Measurements from ENCODE around the gene DMD. TPM values are rescaled to one million over a fixed set of nuclear protein-coding genes. Genes with fewer than 3 reads are reported as not detected.
"Not testable (repeated sequence)": the region's sequence is repeated elsewhere in the genome, so short reads cannot be mapped to it uniquely, and the experiment has no call there.

DMD gene
- total and polyA plus RNA-seq, 5 donors: 49.5 to 173 (median 125) TPM

DNA sequence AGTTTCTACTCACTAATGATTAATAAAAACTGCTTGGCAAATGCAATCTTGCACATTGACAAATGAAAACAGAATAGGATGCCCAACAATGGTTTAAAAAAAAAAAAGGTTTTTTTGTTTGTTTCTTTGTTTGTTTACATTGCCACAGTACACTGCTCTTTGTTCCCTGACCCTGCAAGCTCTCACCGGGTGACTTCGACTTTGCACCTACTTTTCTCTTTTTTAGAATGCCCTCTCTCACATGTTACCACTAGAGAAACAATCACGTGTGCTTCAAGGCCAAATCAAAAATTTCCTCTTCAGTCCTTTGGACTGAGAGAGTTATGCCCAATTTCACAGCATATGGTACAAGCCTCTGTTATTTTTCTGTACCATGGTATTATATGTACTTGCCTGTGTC lies 101.5 kb downstream of the DMD start:
- no peaks in the 10 kb centered on the region for H3K27me3 ChIP-seq (ENCODE audit: control insufficient read depth, insufficient read depth)
- H3K4me3 ChIP-seq (ENCODE audit: low read length): no peak overlapping the region
- intact Hi-C loops (cut with DNase I): no loop called here
- WGBS: 21% methylated on average over 3 of the region's 3 CpGs
- peaks cover 1% of the 10 kb centered on the region for H3K4me1 ChIP-seq (ENCODE audit: control insufficient read depth, insufficient read depth, low read length)
- DNase-seq: no peak
- no peak for ATAC-seq
- H3K27ac ChIP-seq (ENCODE audit: low read length): no peak overlapping the region
- H3K9me3 ChIP-seq (ENCODE audit: control insufficient read depth, low read length): no peaks in the 10 kb centered on the region

DNA sequence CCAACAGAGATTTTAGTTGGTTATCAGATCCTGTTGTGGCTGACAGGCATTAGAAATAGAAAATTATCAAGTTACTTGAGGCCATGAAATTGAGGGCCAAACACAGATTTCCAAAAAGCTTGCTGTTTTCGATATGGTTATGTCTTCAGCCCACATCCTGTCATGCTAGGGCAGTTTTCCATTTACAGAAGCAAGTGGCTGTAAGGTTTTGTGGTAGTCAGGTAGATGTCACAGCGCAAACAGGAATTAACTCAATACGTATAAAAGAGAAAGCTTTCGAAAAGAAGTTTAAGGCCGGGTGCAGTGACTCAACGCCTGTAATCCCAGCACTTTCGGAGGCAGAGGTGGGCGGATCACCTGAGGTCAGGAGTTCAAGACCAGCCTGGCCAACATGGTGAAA lies 104.6 kb downstream of the DMD start:
- ATAC-seq (no peak), DNase-seq (no peak)
- Histone ChIP-seq H3K4me1 (ENCODE audit: control insufficient read depth, insufficient read depth, low read length) (peaks cover 1% of the 10 kb centered on the region), H3K9me3 (ENCODE audit: control insufficient read depth, low read length) (no peaks in the 10 kb centered on the region), H3K27ac (ENCODE audit: low read length) (no peak overlapping the region), H3K4me3 (ENCODE audit: low read length) (no peak overlapping the region), H3K27me3 (ENCODE audit: control insufficient read depth, insufficient read depth) (no peaks in the 10 kb centered on the region)
- WGBS: 93% methylated on average over 8 of the region's 8 CpGs
- intact Hi-C loops (cut with DNase I): no loop called here

DNA sequence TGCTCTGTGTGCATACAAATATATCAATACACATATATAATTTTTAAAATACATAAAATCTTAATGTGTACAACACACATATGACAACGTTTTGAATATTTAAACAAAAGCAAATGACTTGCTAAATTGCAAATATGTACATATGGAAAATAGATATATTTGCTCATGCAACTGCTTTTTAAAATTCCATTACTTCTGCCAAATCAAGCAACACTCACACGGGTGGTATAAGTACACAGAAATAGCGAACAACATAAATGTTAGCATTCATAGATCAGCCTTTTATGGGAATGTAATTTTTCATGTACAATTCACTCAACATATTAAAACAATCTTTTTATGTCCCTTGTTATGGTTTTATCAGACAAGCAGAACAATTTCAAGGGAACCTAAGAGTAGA lies 116.3 kb downstream of the DMD start:
- no peaks in the 10 kb centered on the region for H3K4me1 ChIP-seq (ENCODE audit: control insufficient read depth, insufficient read depth, low read length)
- WGBS: 61% methylated on average over 3 of the region's 3 CpGs
- intact Hi-C loops (cut with DNase I): no loop called here
- H3K9me3 ChIP-seq (ENCODE audit: control insufficient read depth, low read length): no peaks in the 10 kb centered on the region
- DNase-seq (no peak), ATAC-seq (no peak)
- H3K27me3 ChIP-seq (ENCODE audit: control insufficient read depth, insufficient read depth): no peaks in the 10 kb centered on the region
- no peak overlapping the region for H3K4me3 ChIP-seq (ENCODE audit: low read length)
- no peak overlapping the region for H3K27ac ChIP-seq (ENCODE audit: low read length)

DNA sequence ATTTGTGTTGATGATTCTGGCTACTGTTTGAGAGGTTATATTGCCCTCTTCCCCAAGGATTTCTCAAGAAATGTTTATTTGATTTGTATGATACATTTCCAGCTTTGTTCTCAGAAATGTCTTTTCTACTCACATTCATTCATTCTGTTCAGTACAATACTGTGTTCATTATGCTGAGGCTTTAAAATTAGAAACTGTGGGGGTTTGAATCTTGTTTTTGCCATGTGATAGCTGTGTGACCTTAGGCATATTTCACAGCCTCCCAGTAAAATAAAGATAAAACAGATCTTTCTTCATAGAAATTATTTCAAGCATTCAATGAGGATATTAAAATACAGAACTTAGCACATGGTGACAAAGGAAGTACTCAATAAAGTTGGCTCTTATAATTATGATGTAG lies 123.9 kb downstream of the DMD start:
- Histone ChIP-seq H3K27ac (ENCODE audit: low read length) (no peak overlapping the region), H3K27me3 (ENCODE audit: control insufficient read depth, insufficient read depth) (no peaks in the 10 kb centered on the region), H3K9me3 (ENCODE audit: control insufficient read depth, low read length) (no peaks in the 10 kb centered on the region), H3K4me1 (ENCODE audit: control insufficient read depth, insufficient read depth, low read length) (no peaks in the 10 kb centered on the region), H3K4me3 (ENCODE audit: low read length) (no peak overlapping the region)
- no peak for ATAC-seq
- intact Hi-C loops (cut with DNase I): no loop called here
- DNase-seq: no peak

DNA sequence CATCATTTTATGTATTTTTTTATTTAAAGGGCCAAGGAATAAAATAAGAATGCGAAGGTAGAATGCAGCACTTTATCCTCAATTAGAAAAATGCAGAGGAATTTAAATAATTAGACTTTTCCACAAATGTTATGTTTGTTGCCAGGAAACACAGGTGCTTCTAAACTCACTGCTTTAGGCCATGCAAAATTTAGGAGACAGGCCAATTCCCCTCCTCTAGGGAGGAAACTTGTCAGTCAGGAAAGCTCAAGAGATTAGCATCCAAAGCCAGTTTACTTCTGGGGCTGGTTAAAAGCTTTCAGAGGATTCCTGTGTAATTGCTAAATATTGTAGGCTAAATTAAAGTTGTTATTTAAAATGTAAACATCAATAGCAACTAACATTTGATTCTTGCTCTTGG lies 124.5 kb downstream of the DMD start:
- DNase-seq: no peak
- 82% methylated on average over 1 of the region's 1 CpG for WGBS
- H3K27ac ChIP-seq (ENCODE audit: low read length): no peak overlapping the region

DNA sequence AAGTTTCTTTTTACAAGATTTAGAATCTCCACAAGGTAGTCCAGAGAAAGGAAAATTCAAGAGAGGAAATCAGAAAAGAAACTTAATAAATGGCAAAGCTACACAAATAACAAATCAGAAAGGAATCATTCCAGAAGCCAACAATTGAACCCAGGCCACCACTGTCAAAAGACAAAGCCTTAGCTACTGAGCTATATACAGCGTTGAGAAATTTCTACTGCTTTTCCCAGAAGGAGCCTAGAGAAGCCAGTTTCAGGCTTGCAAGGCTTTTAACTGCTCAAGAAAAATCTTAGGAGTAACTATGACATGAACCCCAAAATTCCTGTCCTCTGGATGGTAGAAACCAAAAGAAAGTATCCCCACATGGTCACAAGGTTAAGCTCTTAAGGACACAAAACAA lies 129.0 kb downstream of the DMD start:
- no peaks in the 10 kb centered on the region for H3K4me1 ChIP-seq (ENCODE audit: control insufficient read depth, insufficient read depth, low read length)
- DNase-seq: no peak
- 68% methylated on average over 1 of the region's 1 CpG for WGBS
- H3K9me3 ChIP-seq (ENCODE audit: control insufficient read depth, low read length): no peaks in the 10 kb centered on the region
- H3K4me3 ChIP-seq (ENCODE audit: low read length): no peak overlapping the region
- no peaks in the 10 kb centered on the region for H3K27me3 ChIP-seq (ENCODE audit: control insufficient read depth, insufficient read depth)
- intact Hi-C loops (cut with DNase I): no loop called here
- peak overlapping the region; percentile 45 for H3K27ac ChIP-seq (ENCODE audit: low read length)
- ATAC-seq: no peak

More for the DNA sequence above, 124.5 kb downstream of the DMD start:
- no peak for ATAC-seq
- H3K9me3 ChIP-seq (ENCODE audit: control insufficient read depth, low read length): no peaks in the 10 kb centered on the region
- intact Hi-C loops (cut with DNase I): no loop called here
- H3K4me1 ChIP-seq (ENCODE audit: control insufficient read depth, insufficient read depth, low read length): no peaks in the 10 kb centered on the region
- H3K27me3 ChIP-seq (ENCODE audit: control insufficient read depth, insufficient read depth): no peaks in the 10 kb centered on the region
- H3K4me3 ChIP-seq (ENCODE audit: low read length): no peak overlapping the region

DNA sequence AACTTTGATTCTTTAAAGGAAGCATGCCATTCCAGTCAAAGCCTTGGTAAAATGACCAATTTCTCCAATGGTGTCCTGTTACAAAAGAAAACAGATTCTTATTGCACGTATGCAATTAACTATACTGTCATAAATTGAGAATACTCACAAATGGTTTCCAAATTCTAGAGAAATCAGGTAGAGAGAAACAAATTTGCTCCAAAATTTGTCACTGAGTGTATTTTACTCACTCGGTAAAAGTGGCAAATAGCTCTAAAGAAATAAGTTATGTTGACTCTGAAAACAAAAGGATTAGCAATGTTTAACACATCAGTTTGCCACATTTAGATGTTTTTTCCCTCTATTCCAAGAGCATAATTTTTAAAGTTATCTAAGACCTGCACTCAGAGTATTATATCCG lies 133.1 kb downstream of the DMD start:
- DNase-seq: no peak
- H3K4me3 ChIP-seq (ENCODE audit: low read length): no peak overlapping the region
- no peaks in the 10 kb centered on the region for H3K27me3 ChIP-seq (ENCODE audit: control insufficient read depth, insufficient read depth)
- peaks cover 1% of the 10 kb centered on the region for H3K4me1 ChIP-seq (ENCODE audit: control insufficient read depth, insufficient read depth, low read length)
- WGBS: 61% methylated on average over 3 of the region's 3 CpGs
- no peaks in the 10 kb centered on the region for H3K9me3 ChIP-seq (ENCODE audit: control insufficient read depth, low read length)
- intact Hi-C loops (cut with DNase I): no loop called here
- H3K27ac ChIP-seq (ENCODE audit: low read length): no peak overlapping the region
- no peak for ATAC-seq

DNA sequence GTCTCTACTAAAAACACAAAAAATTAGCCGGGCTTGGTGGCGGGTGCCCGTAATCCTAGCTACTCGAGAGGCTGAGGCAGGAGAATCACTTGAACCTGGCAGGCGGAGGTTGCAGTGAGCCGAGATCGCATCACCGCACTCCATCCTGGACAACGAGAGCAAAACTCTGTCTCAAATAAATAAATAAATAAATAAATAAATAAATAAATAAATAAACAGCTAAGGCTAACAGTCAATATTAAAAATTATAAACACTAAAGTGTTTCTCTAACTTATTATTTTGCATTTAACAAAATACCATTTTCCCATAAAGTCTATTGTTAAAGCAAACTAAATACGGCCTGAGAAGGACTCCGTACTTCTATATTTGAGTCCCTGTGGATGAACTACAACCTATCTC lies 137.7 kb downstream of the DMD start:
- ATAC-seq; DNase-seq; H3K27me3 ChIP-seq (ENCODE audit: control insufficient read depth, insufficient read depth); H3K4me1 ChIP-seq (ENCODE audit: control insufficient read depth, insufficient read depth, low read length); H3K27ac ChIP-seq (ENCODE audit: low read length); H3K9me3 ChIP-seq (ENCODE audit: control insufficient read depth, low read length); intact Hi-C loops (cut with DNase I); H3K4me3 ChIP-seq (ENCODE audit: low read length): not testable (repeated sequence)
- WGBS: 95% methylated on average over 11 of the region's 11 CpGs

DNA sequence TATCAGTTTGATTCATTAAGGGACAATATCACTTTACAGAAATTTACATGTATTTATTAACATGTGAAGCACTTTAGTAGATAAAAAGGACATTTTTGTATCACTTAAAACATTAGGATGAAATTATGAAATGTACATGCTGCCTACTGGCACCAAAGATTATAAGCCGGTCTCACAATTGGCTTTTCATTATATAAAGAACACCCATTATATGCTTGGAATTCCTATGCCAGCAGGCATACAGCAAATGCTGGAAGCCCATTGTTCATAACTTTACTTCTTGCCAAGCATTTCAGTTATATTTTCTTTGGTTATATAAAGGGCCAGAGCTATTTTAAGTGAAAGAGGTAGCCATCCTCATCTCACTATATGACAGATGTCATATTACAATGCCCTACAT lies 145.9 kb downstream of the DMD start:
- DNase-seq (no peak), ATAC-seq (no peak)
- 71% methylated on average over 1 of the region's 1 CpG for WGBS
- no peaks in the 10 kb centered on the region for H3K27me3 ChIP-seq (ENCODE audit: control insufficient read depth, insufficient read depth)
- H3K4me1 ChIP-seq (ENCODE audit: control insufficient read depth, insufficient read depth, low read length): no peaks in the 10 kb centered on the region
- intact Hi-C loops (cut with DNase I): no loop called here
- no peak overlapping the region for H3K27ac ChIP-seq (ENCODE audit: low read length)
- no peak overlapping the region for H3K4me3 ChIP-seq (ENCODE audit: low read length)
- no peaks in the 10 kb centered on the region for H3K9me3 ChIP-seq (ENCODE audit: control insufficient read depth, low read length)

DNA sequence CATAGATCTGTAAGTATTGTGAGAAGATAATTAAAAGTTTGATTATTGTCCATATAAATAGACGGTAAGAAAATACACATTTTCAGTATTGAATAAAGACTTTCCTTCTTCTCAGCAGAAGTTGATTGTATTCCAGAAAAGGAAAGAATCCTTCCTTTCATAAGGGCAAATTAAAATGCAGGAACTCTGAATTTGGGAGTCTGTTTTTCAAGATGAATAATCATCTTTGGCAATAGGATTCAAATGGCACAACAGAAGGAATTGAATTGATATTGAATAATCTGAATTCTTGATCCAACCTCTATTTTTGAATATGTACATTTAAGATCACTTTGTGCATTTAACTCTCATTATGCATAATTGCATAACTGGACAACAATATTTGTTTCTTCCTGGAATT lies 149.3 kb downstream of the DMD start:
- 58% methylated on average over 1 of the region's 1 CpG for WGBS
- no peak overlapping the region for H3K4me3 ChIP-seq (ENCODE audit: low read length)
- no peak overlapping the region for H3K27ac ChIP-seq (ENCODE audit: low read length)
- H3K27me3 ChIP-seq (ENCODE audit: control insufficient read depth, insufficient read depth): no peaks in the 10 kb centered on the region
- no peak for ATAC-seq
- intact Hi-C loops (cut with DNase I): no loop called here
- no peak for DNase-seq
- no peaks in the 10 kb centered on the region for H3K4me1 ChIP-seq (ENCODE audit: control insufficient read depth, insufficient read depth, low read length)
- no peaks in the 10 kb centered on the region for H3K9me3 ChIP-seq (ENCODE audit: control insufficient read depth, low read length)

DNA sequence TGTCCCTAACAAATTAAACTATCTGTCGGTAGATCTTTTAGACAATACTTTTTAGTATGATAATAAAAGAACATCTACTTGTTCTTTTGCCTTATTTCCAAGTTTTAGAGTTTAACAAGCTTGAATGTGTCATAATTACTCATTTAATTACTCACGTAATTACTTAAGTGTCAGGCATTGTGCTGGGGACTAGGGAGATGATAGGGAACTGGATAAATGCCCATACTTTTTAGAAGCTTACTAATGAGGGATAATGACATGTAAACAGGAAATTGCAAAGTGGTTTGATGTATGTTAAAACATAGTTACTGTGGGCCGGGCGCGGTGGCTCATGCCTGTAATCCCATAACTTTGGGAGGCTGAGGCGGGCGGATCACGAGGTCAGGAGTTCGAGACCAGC lies 158.3 kb downstream of the DMD start:
- Histone ChIP-seq H3K9me3 (ENCODE audit: control insufficient read depth, low read length) (no peaks in the 10 kb centered on the region), H3K27me3 (ENCODE audit: control insufficient read depth, insufficient read depth) (no peaks in the 10 kb centered on the region), H3K27ac (ENCODE audit: low read length) (no peak overlapping the region), H3K4me3 (ENCODE audit: low read length) (no peak overlapping the region), H3K4me1 (ENCODE audit: control insufficient read depth, insufficient read depth, low read length) (no peaks in the 10 kb centered on the region)
- WGBS: 91% methylated on average over 9 of the region's 9 CpGs
- ATAC-seq (no peak), DNase-seq (no peak)
- intact Hi-C loops (cut with DNase I): no loop called here

DNA sequence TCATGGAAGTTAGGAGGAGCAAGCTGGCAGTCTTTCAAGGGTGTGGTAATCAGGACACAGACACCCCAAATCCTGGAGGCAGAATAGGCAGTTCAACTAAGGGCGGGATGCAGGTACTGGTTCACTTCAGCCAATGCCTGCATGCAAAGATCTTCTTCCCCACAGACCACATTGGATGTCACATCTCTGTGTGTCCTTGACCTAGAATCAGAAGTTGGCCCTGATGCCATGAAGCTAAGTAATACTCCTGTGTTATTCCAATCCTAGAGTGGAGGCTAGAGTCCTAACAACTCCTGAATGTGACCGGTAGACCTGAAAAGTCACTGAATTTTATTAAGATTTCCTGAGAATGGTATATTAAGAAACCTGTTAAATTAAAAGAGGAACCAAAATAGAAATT lies 165.5 kb downstream of the DMD start:
- H3K27me3 ChIP-seq (ENCODE audit: control insufficient read depth, insufficient read depth): no peaks in the 10 kb centered on the region
- no peak overlapping the region for H3K4me3 ChIP-seq (ENCODE audit: low read length)
- WGBS: 85% methylated on average over 2 of the region's 2 CpGs
- peak overlapping the region; percentile 10 for H3K27ac ChIP-seq (ENCODE audit: low read length)
- no peak for DNase-seq
- intact Hi-C loops (cut with DNase I): no loop called here
- H3K4me1 ChIP-seq (ENCODE audit: control insufficient read depth, insufficient read depth, low read length): no peaks in the 10 kb centered on the region
- ATAC-seq: peak in 1 of 2 donors; percentile 14
- no peaks in the 10 kb centered on the region for H3K9me3 ChIP-seq (ENCODE audit: control insufficient read depth, low read length)

Measured in right cardiac atrium (tissue), 5 donors.